ENCODE data around the gene DMRT3. TPM values are rescaled to one million over a fixed set of nuclear protein-coding genes. Genes with fewer than 3 reads are reported as not detected.

DMRT3 gene
- polyA plus RNA-seq, 1 donor from 2014 or later, result not detected

- Histone ChIP-seq H3K9me2 (ENCODE audit: insufficient read depth, low read length) (no peaks in the 10 kb centered on the region), H3K9me3 (ENCODE audit: low read length) (no peaks in the 10 kb centered on the region), H3K27ac (ENCODE audit: low read length) (no peak overlapping the region), H3K4me2 (ENCODE audit: low read length) (no peak overlapping the region), H2AFZ (ENCODE audit: low read depth, low read length) (no peak overlapping the region), H4K20me1 (ENCODE audit: insufficient read depth) (no peaks in the 10 kb centered on the region), H3K4me3 (ENCODE audit: low read length) (no peak overlapping the region), H3K36me3 (ENCODE audit: insufficient read depth, low read length) (no peaks in the 10 kb centered on the region), H3F3A (ENCODE audit: insufficient read depth, low read length, poor library complexity, severe bottlenecking) (no peaks in the 10 kb centered on the region), H3K79me2 (replicated peaks; ENCODE audit: insufficient read depth, low read length) (no peaks in the 10 kb centered on the region), H3K27me3 (ENCODE audit: insufficient read depth, low read depth, low read length) (no peaks in the 10 kb centered on the region), H3K9ac (ENCODE audit: low read length) (no peak overlapping the region)
- TF ChIP-seq, protein P1, sequence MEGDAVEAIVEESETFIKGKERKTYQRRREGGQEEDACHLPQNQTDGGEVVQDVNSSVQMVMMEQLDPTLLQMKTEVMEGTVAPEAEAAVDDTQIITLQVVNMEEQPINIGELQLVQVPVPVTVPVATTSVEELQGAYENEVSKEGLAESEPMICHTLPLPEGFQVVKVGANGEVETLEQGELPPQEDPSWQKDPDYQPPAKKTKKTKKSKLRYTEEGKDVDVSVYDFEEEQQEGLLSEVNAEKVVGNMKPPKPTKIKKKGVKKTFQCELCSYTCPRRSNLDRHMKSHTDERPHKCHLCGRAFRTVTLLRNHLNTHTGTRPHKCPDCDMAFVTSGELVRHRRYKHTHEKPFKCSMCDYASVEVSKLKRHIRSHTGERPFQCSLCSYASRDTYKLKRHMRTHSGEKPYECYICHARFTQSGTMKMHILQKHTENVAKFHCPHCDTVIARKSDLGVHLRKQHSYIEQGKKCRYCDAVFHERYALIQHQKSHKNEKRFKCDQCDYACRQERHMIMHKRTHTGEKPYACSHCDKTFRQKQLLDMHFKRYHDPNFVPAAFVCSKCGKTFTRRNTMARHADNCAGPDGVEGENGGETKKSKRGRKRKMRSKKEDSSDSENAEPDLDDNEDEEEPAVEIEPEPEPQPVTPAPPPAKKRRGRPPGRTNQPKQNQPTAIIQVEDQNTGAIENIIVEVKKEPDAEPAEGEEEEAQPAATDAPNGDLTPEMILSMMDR (IDR thresholded peaks at IDR 0.05; ENCODE audit: poor library complexity, severe bottlenecking), result no peak
- no peak for TF ChIP-seq EZH2 (IDR thresholded peaks at IDR 0.05; ENCODE audit: borderline replicate concordance, insufficient read depth, low read length, poor library complexity, severe bottlenecking)
- no peak for TF ChIP-seq MXI1 (conservative IDR thresholded peaks at IDR 0.05; ENCODE audit: poor library complexity, severe bottlenecking)
- no peak for TF ChIP-seq TAF1 (IDR thresholded peaks at IDR 0.05; ENCODE audit: low read depth)
- TF ChIP-seq POLR2AphosphoS5 (IDR thresholded peaks at IDR 0.05), result no peak
- TF ChIP-seq RAD21 (conservative IDR thresholded peaks at IDR 0.05), result no peak
- no peak for TF ChIP-seq SMC3 (conservative IDR thresholded peaks at IDR 0.05; ENCODE audit: poor library complexity)
These were observed 33.5 kb upstream of the DMRT3 start for GRCh38 chr9:942805-943580.

DNA sequence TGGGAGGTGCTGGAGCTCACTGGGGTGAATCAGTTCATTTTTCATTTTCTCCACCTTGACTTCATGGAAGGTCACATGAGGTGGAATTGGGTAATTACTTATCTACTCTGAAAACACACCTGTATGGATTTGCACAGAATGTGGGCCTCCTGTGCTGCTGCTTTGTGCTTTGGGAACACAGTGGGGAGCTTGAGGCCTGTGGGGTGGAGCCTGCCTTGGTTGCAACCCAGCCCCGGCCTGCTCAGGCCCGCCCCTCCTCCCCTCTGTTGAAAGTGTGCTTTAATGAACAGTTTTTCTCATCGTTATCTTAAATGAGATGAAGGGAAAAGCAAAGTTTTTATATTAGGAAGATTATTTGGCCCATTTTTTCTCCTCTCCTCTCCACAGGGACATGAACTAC, 28.5 kb upstream of the DMRT3 start:
- no peaks in the 10 kb centered on the region for H3K27me3 ChIP-seq (ENCODE audit: insufficient read depth, low read depth, low read length)
- TF ChIP-seq SMC3 (conservative IDR thresholded peaks at IDR 0.05; ENCODE audit: poor library complexity), result no peak
- TF ChIP-seq, protein P1 (IDR thresholded peaks at IDR 0.05; ENCODE audit: poor library complexity, severe bottlenecking), result no peak
- no peak for TF ChIP-seq EP300 (conservative IDR thresholded peaks at IDR 0.05; ENCODE audit: poor library complexity, severe bottlenecking)
- no peak for TF ChIP-seq RAD21 (conservative IDR thresholded peaks at IDR 0.05)
- TF ChIP-seq REST (IDR thresholded peaks at IDR 0.05; ENCODE audit: borderline replicate concordance), result no peak
- no peak for TF ChIP-seq TAF1 (IDR thresholded peaks at IDR 0.05; ENCODE audit: low read depth)
- TF ChIP-seq MXI1 (conservative IDR thresholded peaks at IDR 0.05; ENCODE audit: poor library complexity, severe bottlenecking), result no peak
- no peak for TF ChIP-seq EZH2 (IDR thresholded peaks at IDR 0.05; ENCODE audit: borderline replicate concordance, insufficient read depth, low read length, poor library complexity, severe bottlenecking)
- TF ChIP-seq POLR2AphosphoS5 (IDR thresholded peaks at IDR 0.05), result no peak
- no peaks in the 10 kb centered on the region for H3K36me3 ChIP-seq (ENCODE audit: insufficient read depth, low read length)
- no peaks in the 10 kb centered on the region for H3K9me3 ChIP-seq (ENCODE audit: low read length)
- H4K20me1 ChIP-seq (ENCODE audit: insufficient read depth), result no peaks in the 10 kb centered on the region
- H2AFZ ChIP-seq (ENCODE audit: low read depth, low read length), result no peak overlapping the region
- no peak overlapping the region for H3K27ac ChIP-seq (ENCODE audit: low read length)
- no peak overlapping the region for H3K9ac ChIP-seq (ENCODE audit: low read length)
- no peaks in the 10 kb centered on the region for H3K79me2 ChIP-seq (replicated peaks; ENCODE audit: insufficient read depth, low read length)
- H3K4me2 ChIP-seq (ENCODE audit: low read length), result no peak overlapping the region
- H3F3A ChIP-seq (ENCODE audit: insufficient read depth, low read length, poor library complexity, severe bottlenecking), result no peaks in the 10 kb centered on the region
- no peaks in the 10 kb centered on the region for H3K9me2 ChIP-seq (ENCODE audit: insufficient read depth, low read length)
- H3K4me3 ChIP-seq (ENCODE audit: low read length), result no peak overlapping the region

All from neural cell (in vitro differentiated cells).